GM12864 (cell line): ENCODE results near the gene SOCS2.

Experiments
- DNase-seq: peaks from one replicate; pipeline ENCODE4 v3.0.0-alpha.2; 2011; ENCODE audit warnings: low read depth
- H3K4me3 ChIP-seq: 2 replicates; pipeline ENCODE4 v1.5.1; 2011; ENCODE audit warnings: mild to moderate bottlenecking, low read depth, low read length, control low read depth
- CTCF ChIP-seq: IDR thresholded peaks from 2 replicates; pipeline ENCODE4 v1.5.1; 2011; ENCODE audit warnings: low read depth, mild to moderate bottlenecking, moderate library complexity, low read length, control low read depth, inconsistent platforms; ENCODE audit errors: missing control alignments

The SOCS2 gene

GRCh38 chr12:93568091-93568490, 4.4 kb upstream of the SOCS2 start:
- no peak for DNase-seq
- no peak for TF ChIP-seq CTCF
- H3K4me3 ChIP-seq, result no peak overlapping the region

GRCh38 chr12:93569301-93569655, 3.2 kb upstream of the SOCS2 start:
- TF ChIP-seq CTCF, result no peak
- no peak for DNase-seq
- peak overlapping the region; percentile 76; the same call in 1 of the 2 replicates for H3K4me3 ChIP-seq

GRCh38 chr12:93569656-93570551, 2.6 kb upstream of the SOCS2 start:
- peak; percentile 77 for TF ChIP-seq CTCF
- peak overlapping the region; percentile 76 for H3K4me3 ChIP-seq
- DNase-seq, result no peak

- DNase-seq, result no peak
- H3K4me3 ChIP-seq, result peak overlapping the region; percentile 76
- TF ChIP-seq CTCF, result no peak
Observed at GRCh38 chr12:93570552-93571364, 1.7 kb upstream of the SOCS2 start.

- H3K4me3 ChIP-seq, result peak overlapping the region; percentile 76
- peak; percentile 43 for TF ChIP-seq CTCF
- DNase-seq, result no peak
Observed at GRCh38 chr12:93571365-93571924, 1.0 kb upstream of the SOCS2 start.

GRCh38 chr12:93572712-93573551, 457 bp downstream of the SOCS2 start:
- TF ChIP-seq CTCF, result no peak
- DNase-seq, result no peak

More at GRCh38 chr12:93572712-93573551, 457 bp downstream of the SOCS2 start:
- peak overlapping the region; percentile 76 for H3K4me3 ChIP-seq
